HepG2 (cell line): ENCODE measurements around the gene CHML. TPM values are rescaled to one million over a fixed set of nuclear protein-coding genes. Genes with fewer than 3 reads are reported as not detected.

Experiments
- ATAC-seq: fragments of 200-7000 bp; cut with Tn5 transposase; 3 replicates; pipeline ENCODE4 v1.9.1; 2020; ENCODE audit warnings: mild to moderate bottlenecking, moderate library complexity
- BruUV-seq: library from RNA; stranded (reverse); fragments of 400-500 nt; replicated peaks from 2 replicates; lab custom pipeline; 2021; lab: Mats Ljungman, UMichigan
- CTCF ChIA-PET: fragments of 300-600 bp; formaldehyde crosslinking; extraction: SDS; loops from one replicate; lab custom pipeline; 2021; ENCODE audit warnings: low total read pairs, inconsistent platforms, low intra/inter-chr PET ratio; lab: Yijun Ruan, JAX
- POLR2A ChIA-PET: fragments of 350-600 bp; sonication (Branson Sonifier 250); formaldehyde crosslinking; loops from one replicate; lab custom pipeline; 2020; ENCODE audit warnings: antibody characterized with exemption, inconsistent platforms; lab: Yijun Ruan, JAX
- DNase-seq: peaks from one replicate; pipeline ENCODE4 v3.0.0-alpha.2; 2015; ENCODE audit warnings: low spot score
- FAIRE-seq: peaks from 3 replicates; lab custom pipeline; 2011; peaks lifted over from hg19 to GRCh38; lab: Jason Lieb, UNC
- H2AFZ ChIP-seq: one replicate; pipeline ENCODE4 v1.6.1; 2011; ENCODE audit warnings: low read length, inconsistent platforms
- H3K27ac ChIP-seq: fragments of 300-600 bp; 3 replicates; pipeline ENCODE4 v1.8.0; 2011; ENCODE audit warnings: mixed run types, mild to moderate bottlenecking, mixed read lengths, low read length, inconsistent platforms; ENCODE audit not compliant: insufficient read depth; ENCODE audit errors: extremely low read length
- H3K27me3 ChIP-seq, 2 experiments: fragments of 200-600 bp in 1 of 2; 2 replicates in 1 of 2; 3 replicates in 1 of 2; pipeline versions ENCODE4 v1.6.0 to v1.8.0; 2011; ENCODE audit warnings: low read length in 2 of 2, mild to moderate bottlenecking in 2 of 2, moderate library complexity in 2 of 2, inconsistent platforms in 1 of 2; ENCODE audit not compliant: insufficient read depth in 2 of 2, control insufficient read depth in 1 of 2
- H3K36me3 ChIP-seq, 2 experiments: fragments of 200-600 bp in 1 of 2; replicated peaks in 1 of 2; 2 replicates in 1 of 2; 3 replicates in 1 of 2; pipeline versions ENCODE4 v1.5.1 to v1.8.0; 2011; ENCODE audit warnings: low read length in 2 of 2, inconsistent platforms in 1 of 2; ENCODE audit not compliant: insufficient read depth in 2 of 2, control insufficient read depth in 1 of 2
- H3K4me1 ChIP-seq: 2 replicates; pipeline ENCODE4 v1.5.1; 2012; ENCODE audit warnings: low read length, inconsistent platforms; ENCODE audit not compliant: insufficient read depth
- H3K4me2 ChIP-seq: 2 replicates; pipeline ENCODE4 v1.6.0; 2011; ENCODE audit warnings: low read depth, low read length, inconsistent platforms
- H3K4me3 ChIP-seq, 3 experiments: fragments of 200-600 bp in 1 of 3; sonication (generic), shearing (Covaris generic) in 1 of 3; replicated peaks in 1 of 3; 2 replicates each; pipeline ENCODE4 v1.5.1; 2011 to 2016; ENCODE audit warnings: low read length in 3 of 3, inconsistent platforms in 2 of 3, low read depth in 2 of 3, mild to moderate bottlenecking in 2 of 3, control low read depth in 1 of 3, mixed read lengths in 1 of 3; ENCODE audit not compliant: insufficient read depth in 1 of 3
- H3K79me2 ChIP-seq: one replicate; pipeline ENCODE4 v1.6.1; 2011; ENCODE audit warnings: low read length, inconsistent platforms; ENCODE audit not compliant: insufficient read depth
- H3K9ac ChIP-seq: 2 replicates; pipeline ENCODE4 v1.6.0; 2011; ENCODE audit warnings: mild to moderate bottlenecking, low read depth, low read length, inconsistent platforms; ENCODE audit not compliant: insufficient read depth
- H3K9me3 ChIP-seq: 2 replicates; pipeline ENCODE4 v1.5.1; 2012; ENCODE audit warnings: mild to moderate bottlenecking, low read length
- H4K20me1 ChIP-seq: 2 replicates; pipeline ENCODE4 v1.6.0; 2011; ENCODE audit warnings: inconsistent platforms, mild to moderate bottlenecking, low read length, moderate library complexity; ENCODE audit not compliant: insufficient read depth
- ARID5B ChIP-seq: IDR thresholded peaks from 2 replicates; pipeline ENCODE4 v1.4.0; 2020; ENCODE audit warnings: mild to moderate bottlenecking, missing genetic modification reagents
- CREB1 ChIP-seq, 2 experiments: fragments of 450-650 bp in 1 of 2; IDR thresholded peaks; 2 replicates each; pipeline ENCODE4 v1.6.1; 2016 to 2017; ENCODE audit warnings: control low read depth in 1 of 2, mild to moderate bottlenecking in 1 of 2, missing compliant biosample characterization in 1 of 2, missing genetic modification characterization in 1 of 2
- FOXA3 ChIP-seq: IDR thresholded peaks from 2 replicates; pipeline ENCODE4 v1.6.1; 2016; ENCODE audit warnings: missing genetic modification reagents, missing compliant biosample characterization
- FOXP1 ChIP-seq, 2 experiments: fragments of 450-650 bp in 1 of 2; IDR thresholded peaks; 2 replicates each; pipeline ENCODE4 v1.6.1; 2017 to 2018; ENCODE audit warnings: antibody characterized with exemption in 1 of 2
- HMG20A ChIP-seq: IDR thresholded peaks from 2 replicates; pipeline ENCODE4 v1.6.1; 2016; ENCODE audit warnings: borderline replicate concordance
- SMAD3 ChIP-seq: sonication (generic); formaldehyde crosslinking; IDR thresholded peaks from 2 replicates; pipeline ENCODE4 v1.4.0; 2020; ENCODE audit warnings: missing genetic modification reagents
- WGBS: methylation state at CpG from one replicate; pipeline ENCODE4 v1.1.6; 2017; ENCODE audit warnings: low lambda C conversion rate; 5-methylcytosine and 5-hydroxymethylcytosine counted together
- in situ Hi-C: cut with HindIII; loops from 2 replicates; pipeline ENCODE4 v1.10.0; 2017; ENCODE audit warnings: low pct_unique_long_range_greater_than_20kb; ENCODE audit not compliant: extremely low pct_ligation_motif_present
- intact Hi-C: fragments of 100-400 bp; cut with micrococcal nuclease; formaldehyde crosslinking; loops from one replicate; pipeline ENCODE4 v1.10.0; 2022; ENCODE audit not compliant: unreplicated experiment
- polyA plus RNA-seq, 8 experiments: library from polyadenylated mRNA; depleted of rRNA in 3 of 8; stranded (reverse) in 7 of 8; unstranded in 1 of 8; fragments of >200 nt; fragmentation: Illumina TruSeq in 4 of 8; extraction: Trizol in 4 of 8; gene quantifications; 2 replicates each; pipeline versions ENCODE4 v1.2.1 to v1.2.3, GENCODE V29; 2011 to 2016; ENCODE audit warnings: low read depth in 4 of 8, missing spikeins in 1 of 8, mixed read lengths in 1 of 8; ENCODE audit not compliant: insufficient read depth in 1 of 8
- total RNA-seq, 5 experiments: library from RNA; depleted of rRNA; stranded (reverse); fragments of >200 nt; fragmentation: Illumina TruSeq; extraction: Trizol; gene quantifications; 2 replicates each; pipeline ENCODE4 v1.2.3, GENCODE V29; 2016; ENCODE audit warnings: low read depth in 1 of 5

CHML gene
- total and polyA plus RNA-seq, 2 of the 13 experiments (the other 11 are each of a cell fraction or from before 2014, with no cell fraction given): 5.2 to 16.7 TPM

DNA sequence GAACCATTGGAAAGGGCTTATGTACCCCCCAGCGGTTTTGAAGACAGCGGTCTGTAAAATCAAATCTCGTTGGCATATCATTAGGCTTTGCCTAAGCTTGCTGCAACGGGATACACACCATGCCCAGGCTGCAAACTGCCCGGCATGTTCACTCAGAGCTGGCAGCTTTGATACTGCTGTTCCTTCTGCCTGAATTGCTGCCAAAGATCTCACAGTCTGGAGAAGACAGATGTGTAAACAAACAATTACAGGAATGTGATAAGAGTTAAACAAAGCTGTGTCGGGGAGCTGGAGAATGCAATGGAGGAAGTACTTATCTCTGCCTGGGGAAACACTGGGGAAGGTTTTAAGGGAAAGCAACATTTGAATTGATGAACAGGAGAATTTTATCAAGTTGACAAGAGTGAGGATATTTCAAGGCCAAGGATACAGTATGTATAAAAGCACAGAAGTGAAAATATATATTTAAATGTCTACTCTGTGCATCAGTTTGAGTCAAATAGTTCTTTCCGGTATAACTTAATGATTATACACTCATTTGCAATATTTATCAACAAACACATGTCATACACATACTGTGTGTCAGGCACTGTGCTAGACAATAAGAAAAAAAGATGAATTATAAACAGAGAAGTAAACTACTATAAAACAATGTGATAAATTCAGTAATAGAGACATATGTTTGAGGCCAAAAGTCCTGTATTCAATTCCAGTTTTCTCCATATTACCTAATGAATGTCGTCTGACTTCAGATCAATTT lies 29.9 kb downstream of the CHML start:
- no peak for FAIRE-seq
- peak; percentile 23 for DNase-seq
- intact Hi-C loops (loop anchor here (5.0 kb wide), 1 partner anchor 78 kb away; the partner anchor contains the start of gene KMO), in situ Hi-C loops (loop anchor here (5.0 kb wide), 1 partner anchor 227 kb away; no protein-coding TSS in a partner anchor)
- 55% methylated on average over 8 of the region's 8 CpGs for WGBS
- H4K20me1 ChIP-seq: no peaks in the 10 kb centered on the region; the same call in 1 of the 2 replicates
- peaks cover 19% of the 10 kb centered on the region for H3K4me1 ChIP-seq
- ChIA-PET CTCF (interaction anchor here (0.7 to 3.9 kb wide), 3 partner anchors 17 to 225 kb away, joined by 3 to 38 read pairs (median 17); partner anchors contain the start of genes CHML and OPN3), POLR2A (interaction anchor here (1.4 kb wide), 1 partner anchor 32 kb away, joined by 5 read pairs; no protein-coding TSS in a partner anchor)
- no peak overlapping the region for H3K27ac ChIP-seq
- ATAC-seq: peak; percentile 39; the same call in 2 of the 3 replicates
- no peaks in the 10 kb centered on the region for H3K36me3 ChIP-seq
- H3K9me3 ChIP-seq: no peaks in the 10 kb centered on the region
- no peak overlapping the region for H3K9ac ChIP-seq
- no peak overlapping the region for H3K4me3 ChIP-seq
- no peak overlapping the region for H3K4me2 ChIP-seq
- TF ChIP-seq SMAD3 (CRISPR knock-in tag): no peak
- TF ChIP-seq CREB1 (IDR thresholded peaks at IDR 0.05): no peak
- 0 out of 2 replicates have a peak, but pooled peaks have one; percentile 8 for TF ChIP-seq CREB1 (CRISPR knock-in tag; IDR thresholded peaks at IDR 0.05)
- 0 out of 2 replicates have a peak, but pooled peaks have one; percentile 18 for TF ChIP-seq ARID5B (CRISPR knock-in tag)
- 0 out of 2 replicates have a peak, but pooled peaks have one; percentile 25 for TF ChIP-seq HMG20A (CRISPR knock-in tag)
- TF ChIP-seq FOXP1 (IDR thresholded peaks at IDR 0.05): no peak
- TF ChIP-seq FOXP1 (CRISPR knock-in tag; IDR thresholded peaks at IDR 0.05): 0 out of 2 replicates have a peak, but pooled peaks have one; percentile 8
- TF ChIP-seq FOXA3 (CRISPR knock-in tag): 0 out of 2 replicates have a peak, but pooled peaks have one; percentile 28
- BruUV-seq: no TSS peak
- H2AFZ ChIP-seq: no peak overlapping the region
- no peaks in the 10 kb centered on the region for H3K79me2 ChIP-seq
- H3K27me3 ChIP-seq: no peaks in the 10 kb centered on the region
